HG03342 (cell line): ENCODE results near the gene KCNS3.

Source experiments
- ATAC-seq: cut with Tn5 transposase; IDR thresholded peaks from one replicate; pipeline ENCODE4 v1.9.1; 2021; ENCODE audit warnings: mild to moderate bottlenecking, moderate library complexity; ENCODE audit not compliant: unreplicated experiment

KCNS3 gene

GRCh38 chr2:17878281-17879136 lies at the start of gene KCNS3:
Gene KCNS3 (plus strand): TSS chr2:17878667. CDS start chr2:17931009, 52,342 bp downstream.
- ATAC-seq: peak; percentile 77

GRCh38 chr2:17830053-17831034 lies 48.1 kb upstream of the KCNS3 start:
- ATAC-seq: peak; percentile 92

DNA sequence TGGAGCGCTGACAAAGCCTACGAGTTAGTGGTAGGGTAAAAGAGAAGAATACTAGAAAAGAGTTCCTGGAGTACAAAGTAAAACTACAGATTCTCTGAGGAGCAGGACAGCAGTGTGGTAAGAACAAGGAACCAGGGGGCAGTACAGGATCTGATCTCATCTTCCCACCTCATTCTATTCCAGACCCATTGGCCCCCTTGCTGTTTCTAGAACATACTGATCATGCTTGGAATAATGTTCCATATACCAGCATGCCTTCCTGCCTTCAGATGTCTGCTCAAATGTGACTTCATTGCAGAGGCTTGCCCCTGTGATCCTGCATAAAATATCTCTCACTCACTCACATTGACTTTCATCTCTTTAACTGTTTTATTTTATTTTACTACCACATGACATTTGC lies 43.0 kb upstream of the KCNS3 start:
- ATAC-seq: no peak

DNA sequence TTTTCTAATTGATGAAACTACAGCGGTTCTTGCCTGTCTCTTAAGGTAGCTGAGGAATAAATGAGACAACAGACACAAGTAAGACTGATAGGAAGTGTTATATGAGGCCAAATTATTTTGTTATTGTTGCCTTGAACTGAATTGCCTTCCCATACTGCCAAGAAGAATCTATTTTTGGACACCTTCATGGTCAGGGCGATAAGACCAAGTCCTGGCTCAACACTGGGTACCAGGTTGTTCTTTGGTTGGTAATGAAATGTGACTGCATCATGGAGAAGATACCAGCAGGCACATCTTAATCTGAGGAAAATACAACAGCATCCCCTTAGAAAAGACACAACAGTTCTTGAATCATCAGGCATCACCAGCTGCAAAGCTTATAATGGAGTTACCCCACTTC lies 38.5 kb upstream of the KCNS3 start:
- no peak for ATAC-seq

DNA sequence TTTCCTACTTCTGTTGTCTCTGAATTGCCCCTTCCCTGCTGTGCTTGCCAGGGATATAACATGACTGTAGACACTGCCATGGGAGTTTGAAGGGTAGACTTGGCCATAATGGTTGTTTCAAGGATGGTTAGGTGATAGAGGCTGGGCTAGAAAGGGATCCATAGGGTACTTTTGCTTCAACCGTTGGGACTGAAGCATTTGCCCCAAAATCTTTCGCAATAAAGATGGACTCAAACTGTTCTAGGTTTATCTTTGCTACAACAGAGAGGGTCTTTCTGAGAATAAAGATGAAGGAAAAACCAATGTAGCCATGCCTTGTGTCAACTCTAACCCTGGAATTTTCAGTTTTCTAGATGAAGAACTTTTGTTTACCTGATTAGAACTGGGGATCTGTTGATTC lies 35.0 kb upstream of the KCNS3 start:
- no peak for ATAC-seq

DNA sequence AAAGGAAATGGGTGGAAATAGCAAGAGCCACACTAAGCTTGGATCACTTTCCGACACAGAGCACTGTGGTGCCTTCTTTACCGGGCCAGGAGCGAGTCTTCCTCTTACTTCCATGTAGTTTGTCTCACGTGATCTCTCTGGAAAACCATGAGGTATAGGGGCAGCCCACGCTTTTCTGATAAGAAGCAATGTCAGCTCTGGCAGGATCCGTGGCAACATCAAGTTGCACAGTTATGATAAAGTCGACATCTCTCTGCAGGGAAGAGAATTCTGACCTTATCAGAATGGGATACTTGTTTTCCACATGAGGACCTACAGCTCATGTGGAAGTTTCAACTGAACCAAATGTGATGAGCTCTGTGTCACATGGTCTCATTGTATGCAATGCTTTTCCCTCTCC lies 32.7 kb upstream of the KCNS3 start:
- ATAC-seq: no peak

DNA sequence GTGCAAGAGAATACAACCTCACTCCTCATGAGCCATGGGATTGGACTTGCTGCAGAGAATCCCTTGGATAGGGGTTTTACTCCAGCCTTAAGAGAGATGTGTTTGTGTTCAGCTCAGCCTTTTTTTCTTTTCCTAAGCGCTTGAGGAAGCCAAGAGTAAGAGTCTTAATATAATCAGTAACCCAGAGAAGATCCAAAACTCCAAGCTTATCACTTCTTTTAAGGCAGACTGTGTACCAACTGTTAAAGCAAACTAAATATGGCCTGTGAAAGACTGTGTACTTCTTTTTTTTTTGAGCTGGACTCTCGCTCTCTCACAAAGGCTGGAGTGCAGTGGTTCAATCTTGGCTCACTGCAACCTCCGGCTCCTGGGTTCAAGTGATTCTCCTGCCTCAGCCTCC lies 31.8 kb upstream of the KCNS3 start:
- ATAC-seq: no peak

GRCh38 chr2:17847236-17847635 lies 31.2 kb upstream of the KCNS3 start:
- ATAC-seq: no peak

DNA sequence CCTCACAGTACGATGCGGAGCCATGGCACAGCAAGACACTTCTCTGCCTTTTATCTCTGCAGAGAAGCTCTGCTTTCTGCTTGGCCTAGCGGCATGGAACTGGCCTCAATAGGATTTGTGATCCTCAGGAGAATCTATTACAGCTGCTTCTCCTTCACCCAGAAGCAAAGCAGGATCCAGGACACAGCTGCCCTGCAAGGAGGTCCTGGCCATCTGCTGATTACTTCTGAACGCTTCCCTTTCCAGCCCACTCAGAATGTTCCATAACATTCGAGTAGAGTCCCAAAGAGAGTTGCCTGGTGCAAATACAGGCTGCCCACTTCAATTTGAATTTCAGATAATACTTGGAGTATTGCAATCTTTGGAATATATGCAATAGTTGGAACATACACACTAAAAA lies 29.2 kb upstream of the KCNS3 start:
- no peak for ATAC-seq

- ATAC-seq: no peak
Observed at GRCh38 chr2:17850151-17850550, 28.3 kb upstream of the KCNS3 start.

- ATAC-seq: peak; percentile 91
Observed at GRCh38 chr2:17851731-17852585, 26.5 kb upstream of the KCNS3 start.

- no peak for ATAC-seq
Observed at GRCh38 chr2:17853799-17854198, 24.7 kb upstream of the KCNS3 start.

DNA sequence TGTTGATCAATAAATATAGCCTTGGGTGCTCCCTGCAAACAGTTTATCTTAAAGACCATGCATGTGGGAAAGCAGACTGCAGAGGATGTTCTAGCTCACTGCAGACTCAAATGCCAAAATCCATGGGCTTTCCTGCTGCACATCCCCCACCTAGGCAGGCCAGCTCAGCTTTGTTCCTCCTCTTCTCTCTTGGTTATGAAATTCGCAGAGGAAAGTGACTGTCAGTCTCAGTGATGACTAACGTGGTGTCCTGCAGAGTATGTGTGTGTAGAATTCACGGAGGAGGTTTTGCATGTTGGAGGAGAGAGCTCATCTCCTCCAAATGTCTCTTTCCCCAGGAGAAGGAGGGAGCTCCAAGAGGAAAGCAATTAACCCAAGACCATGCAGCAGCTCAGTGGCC lies 21.4 kb upstream of the KCNS3 start:
- no peak for ATAC-seq

- ATAC-seq: no peak
Observed at GRCh38 chr2:17858064-17858463, 20.4 kb upstream of the KCNS3 start.

- ATAC-seq: no peak
Observed at GRCh38 chr2:17863539-17863938, 14.9 kb upstream of the KCNS3 start.

DNA sequence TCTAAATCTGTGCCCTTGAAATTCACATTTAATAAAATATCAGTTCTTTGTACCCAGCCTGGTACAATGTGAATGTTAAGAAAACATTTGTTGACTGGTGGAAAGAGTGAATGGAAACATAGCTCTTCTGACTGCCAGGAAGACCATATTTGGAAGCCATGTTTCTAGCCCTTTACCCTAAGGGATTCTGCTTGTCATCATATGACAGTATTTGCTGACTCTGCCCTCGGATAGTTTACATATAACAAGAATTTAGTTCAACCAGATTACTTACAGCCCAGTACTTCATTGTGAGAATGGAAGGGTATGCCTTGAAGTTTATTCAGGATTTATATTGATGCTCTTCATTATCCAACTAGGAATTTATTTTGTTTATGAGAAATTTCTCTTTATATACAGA lies 13.8 kb upstream of the KCNS3 start:
- no peak for ATAC-seq

- no peak for ATAC-seq
Observed at GRCh38 chr2:17867133-17867532, 11.3 kb upstream of the KCNS3 start.

DNA sequence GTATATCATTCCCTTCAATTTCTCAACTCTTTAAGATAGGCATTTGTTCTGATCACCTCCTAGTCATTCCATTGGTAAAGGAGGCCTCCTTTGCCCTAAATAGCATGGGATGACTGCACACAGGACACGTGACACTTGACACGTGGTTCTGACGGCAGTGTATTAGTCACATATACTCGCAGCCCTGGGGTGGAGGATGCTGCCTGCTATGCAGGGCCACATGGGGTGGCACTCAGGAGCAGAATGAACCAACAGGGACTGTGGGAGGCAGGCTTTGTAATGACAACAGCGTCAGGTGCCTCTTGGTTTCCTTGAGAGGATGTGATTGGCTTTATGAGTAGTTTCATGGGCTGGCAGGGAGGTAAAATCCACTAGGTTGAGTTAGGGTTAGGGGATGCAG lies 9.3 kb upstream of the KCNS3 start:
- ATAC-seq: no peak

GRCh38 chr2:17871639-17872038 lies 6.8 kb upstream of the KCNS3 start:
- no peak for ATAC-seq

- ATAC-seq: no peak
Observed at GRCh38 chr2:17873021-17873420, 5.4 kb upstream of the KCNS3 start.

DNA sequence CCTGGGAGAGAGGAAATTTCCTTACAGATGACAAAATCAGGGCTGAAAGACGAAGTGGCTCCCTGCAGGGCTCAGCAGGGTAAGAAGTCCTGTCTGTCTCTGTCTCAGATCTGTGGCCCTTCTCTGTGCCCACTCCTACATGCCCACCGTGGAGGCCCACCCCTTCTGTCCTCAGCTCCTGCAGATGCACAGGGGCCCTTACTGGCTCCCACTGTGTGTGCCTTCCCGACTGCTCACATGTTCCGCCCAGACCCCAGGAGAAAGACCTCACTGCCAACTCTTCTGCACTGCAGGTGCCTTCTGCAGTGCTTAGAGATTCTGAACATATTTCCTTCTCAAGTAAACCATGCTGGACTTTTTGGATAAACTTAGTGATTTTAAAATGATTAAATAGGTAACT lies 1.9 kb upstream of the KCNS3 start:
- no peak for ATAC-seq
